Measurements from ENCODE around the gene GFRA1.

GRCh38 chr10:116126239-116126638 is 146.8 kb downstream of the GFRA1 start:
- TF ChIP-seq, protein P1, sequence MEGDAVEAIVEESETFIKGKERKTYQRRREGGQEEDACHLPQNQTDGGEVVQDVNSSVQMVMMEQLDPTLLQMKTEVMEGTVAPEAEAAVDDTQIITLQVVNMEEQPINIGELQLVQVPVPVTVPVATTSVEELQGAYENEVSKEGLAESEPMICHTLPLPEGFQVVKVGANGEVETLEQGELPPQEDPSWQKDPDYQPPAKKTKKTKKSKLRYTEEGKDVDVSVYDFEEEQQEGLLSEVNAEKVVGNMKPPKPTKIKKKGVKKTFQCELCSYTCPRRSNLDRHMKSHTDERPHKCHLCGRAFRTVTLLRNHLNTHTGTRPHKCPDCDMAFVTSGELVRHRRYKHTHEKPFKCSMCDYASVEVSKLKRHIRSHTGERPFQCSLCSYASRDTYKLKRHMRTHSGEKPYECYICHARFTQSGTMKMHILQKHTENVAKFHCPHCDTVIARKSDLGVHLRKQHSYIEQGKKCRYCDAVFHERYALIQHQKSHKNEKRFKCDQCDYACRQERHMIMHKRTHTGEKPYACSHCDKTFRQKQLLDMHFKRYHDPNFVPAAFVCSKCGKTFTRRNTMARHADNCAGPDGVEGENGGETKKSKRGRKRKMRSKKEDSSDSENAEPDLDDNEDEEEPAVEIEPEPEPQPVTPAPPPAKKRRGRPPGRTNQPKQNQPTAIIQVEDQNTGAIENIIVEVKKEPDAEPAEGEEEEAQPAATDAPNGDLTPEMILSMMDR (IDR thresholded peaks at IDR 0.05; ENCODE audit: insufficient read depth, low read length, poor library complexity, severe bottlenecking): no peak
- TF ChIP-seq EZH2phosphoT487 (conservative IDR thresholded peaks at IDR 0.05; ENCODE audit: low read length): no peak
